CD4-positive, alpha-beta T cell treated with Interleukin-17A for 4 hours (primary cell): ENCODE measurements around the gene CYP2W1.
A peak's percentile ranks its signal among the peaks of the same experiment; 100 is the strongest.

Experiments used
- DNase-seq: peaks from one replicate; pipeline ENCODE4 v3.0.0-alpha.2; 2020; ENCODE audit warnings: mixed read lengths

Gene CYP2W1

DNA sequence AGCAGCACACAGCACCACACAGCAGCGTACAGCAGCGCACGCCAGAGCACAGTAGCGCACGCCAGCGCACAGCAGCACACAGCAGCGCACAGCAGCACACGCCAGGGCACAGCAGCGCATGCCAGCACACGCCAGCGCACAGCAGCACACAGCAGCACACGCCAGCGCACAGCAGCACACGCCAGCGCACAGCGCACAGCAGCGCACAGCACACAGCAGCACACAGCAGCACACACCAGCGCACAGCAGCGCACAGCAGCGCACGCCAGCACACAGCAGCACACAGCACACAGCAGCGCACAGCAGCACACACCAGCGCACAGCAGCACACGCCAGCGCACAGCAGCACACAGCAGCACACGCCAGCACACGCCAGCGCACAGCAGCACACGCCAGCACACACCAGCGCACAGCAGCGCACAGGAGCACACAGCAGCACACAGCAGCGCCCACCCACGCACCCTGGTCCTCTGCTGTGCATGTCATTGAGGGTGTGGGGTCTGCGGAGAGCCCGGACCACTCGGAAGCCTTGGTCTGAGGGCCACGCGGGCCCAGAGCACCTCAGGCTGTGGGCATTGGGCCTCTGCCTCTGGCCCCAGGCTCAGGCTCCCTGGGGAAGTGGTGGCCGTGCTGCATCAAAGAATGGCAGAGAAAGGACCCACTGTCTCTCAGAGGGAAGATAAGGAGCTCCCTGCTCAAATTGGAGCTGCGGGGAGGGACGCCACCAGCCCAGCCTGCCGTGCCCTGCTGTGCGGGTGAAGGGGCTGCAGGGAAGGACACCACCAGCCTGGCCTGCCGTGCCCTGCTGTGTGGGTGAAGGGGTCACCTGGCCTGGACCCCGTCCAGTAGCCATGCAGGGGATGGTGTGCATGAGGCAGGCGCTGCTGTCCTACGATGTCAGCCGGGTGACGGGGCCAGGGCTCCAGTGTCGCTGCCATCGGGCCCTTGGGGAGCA lies 33.9 kb downstream of the CYP2W1 start:
- DNase-seq, result no peak

DNA sequence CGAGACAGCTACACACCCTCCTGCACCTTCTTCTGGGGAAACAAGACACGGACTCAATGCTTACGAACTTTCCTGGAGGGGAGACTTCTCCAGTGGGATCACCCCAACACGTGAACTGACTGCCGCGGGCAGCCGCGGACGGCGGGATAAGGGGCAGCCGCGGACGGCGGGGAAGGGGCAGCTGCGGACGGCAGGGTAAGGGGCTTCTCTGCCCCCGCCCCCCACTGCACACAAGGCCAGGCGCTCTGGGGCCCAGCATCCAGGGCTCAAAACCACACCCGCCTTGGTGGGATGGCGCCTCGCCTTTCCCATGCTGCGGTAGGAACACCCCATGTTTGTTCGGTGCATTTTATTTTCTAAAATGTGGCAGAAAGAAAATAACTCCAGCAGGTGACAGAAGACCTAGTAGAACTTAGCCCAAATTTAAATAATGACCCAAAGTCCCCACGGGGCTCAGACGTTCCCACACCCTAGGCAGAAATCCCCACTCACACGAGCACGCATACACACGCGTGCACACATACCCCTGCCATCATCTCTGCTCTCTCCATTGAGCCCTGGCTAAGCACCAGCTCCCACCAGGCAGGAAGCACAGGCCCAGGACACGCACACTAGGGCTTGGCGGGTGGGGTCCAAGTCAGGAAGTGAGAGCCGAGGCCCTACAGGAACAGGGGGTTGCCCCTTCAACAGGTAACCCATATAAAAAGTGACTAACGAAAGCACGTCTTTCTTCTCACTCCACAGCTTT lies 34.8 kb downstream of the CYP2W1 start:
- DNase-seq, result no peak

DNA sequence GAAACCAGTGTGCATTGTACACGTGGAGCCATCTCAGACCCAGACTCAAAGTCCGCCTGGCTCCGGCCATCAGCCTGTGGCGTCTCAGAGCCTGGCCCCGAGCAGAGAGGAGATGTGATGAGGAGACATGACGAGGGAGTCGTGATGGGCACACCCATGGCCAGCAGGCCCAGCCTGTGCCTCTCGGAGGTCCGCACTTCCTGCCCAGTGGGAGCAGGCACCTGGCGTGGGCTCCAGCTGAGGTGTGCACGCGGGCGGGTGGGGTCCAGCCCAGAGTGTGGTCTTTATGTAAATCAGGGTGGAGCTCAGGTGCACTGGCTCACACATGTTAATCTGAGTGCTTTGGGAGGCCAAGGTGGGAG lies 35.3 kb downstream of the CYP2W1 start:
- no peak for DNase-seq

DNA sequence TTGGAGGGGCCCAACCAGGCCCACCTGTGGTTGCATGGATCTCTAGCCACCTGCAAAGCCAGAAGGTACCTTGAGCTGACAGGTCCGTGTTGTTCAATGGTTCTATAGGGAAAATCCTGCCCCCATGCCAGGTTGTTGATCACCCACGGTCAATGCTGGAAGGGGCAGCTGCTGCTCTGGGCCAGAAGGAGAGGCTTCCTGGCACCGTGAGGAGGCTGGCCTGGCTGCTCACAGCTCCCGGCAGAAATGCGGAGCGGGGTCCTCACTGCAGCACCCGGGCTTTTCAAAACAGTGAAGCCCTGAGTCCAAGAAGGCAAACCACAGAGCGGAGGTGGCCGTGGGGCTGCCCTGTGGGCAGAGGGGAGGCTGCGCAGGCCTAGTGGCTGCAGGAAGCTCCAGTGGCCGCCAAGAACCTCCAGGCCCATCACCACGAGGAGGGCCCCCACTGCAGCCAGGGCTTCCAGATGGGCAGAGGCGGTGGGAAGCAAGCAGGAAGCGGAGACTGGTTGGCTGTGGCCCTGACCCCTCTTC lies 36.3 kb downstream of the CYP2W1 start:
- no peak for DNase-seq

DNA sequence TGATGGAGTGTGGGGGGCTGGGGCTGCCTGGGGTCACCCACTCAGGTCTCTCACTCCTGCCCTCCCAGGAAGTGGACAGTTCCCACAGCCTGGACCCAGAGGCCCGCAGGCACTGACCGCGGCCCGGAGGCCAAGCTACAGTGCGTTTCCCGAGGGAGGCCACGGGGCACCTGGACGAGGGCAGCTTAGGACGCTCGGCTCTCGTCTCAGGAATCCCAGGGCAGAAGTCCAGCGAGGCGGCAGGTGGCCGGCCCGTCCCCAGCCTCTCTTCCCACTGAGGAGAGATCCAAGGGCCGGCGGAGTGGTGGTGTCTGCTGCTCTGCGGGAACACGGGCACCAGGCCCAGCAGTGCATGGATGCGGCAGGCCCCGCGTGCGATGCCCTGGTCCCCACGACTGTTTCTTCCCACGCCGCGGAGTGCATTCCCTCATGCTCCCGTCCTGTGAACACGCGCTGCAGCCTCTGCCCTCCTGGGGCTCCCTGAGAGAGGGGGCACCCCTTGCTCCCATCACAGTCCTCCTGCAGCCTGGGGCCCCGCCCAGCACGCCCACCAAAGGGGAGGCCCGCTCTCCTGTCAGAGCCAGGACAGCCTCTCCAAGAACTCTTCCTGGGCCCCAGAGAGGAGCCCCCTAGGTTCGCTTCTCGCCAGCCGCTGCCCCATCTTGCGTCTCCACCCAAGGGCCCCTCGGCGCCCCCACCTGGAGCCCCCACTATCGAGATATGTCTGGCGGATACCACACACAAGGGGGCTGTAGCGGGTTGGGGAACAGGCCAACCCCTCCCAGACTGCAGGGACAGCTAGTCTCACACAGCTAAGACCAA lies 37.0 kb downstream of the CYP2W1 start:
- DNase-seq, result no peak

DNA sequence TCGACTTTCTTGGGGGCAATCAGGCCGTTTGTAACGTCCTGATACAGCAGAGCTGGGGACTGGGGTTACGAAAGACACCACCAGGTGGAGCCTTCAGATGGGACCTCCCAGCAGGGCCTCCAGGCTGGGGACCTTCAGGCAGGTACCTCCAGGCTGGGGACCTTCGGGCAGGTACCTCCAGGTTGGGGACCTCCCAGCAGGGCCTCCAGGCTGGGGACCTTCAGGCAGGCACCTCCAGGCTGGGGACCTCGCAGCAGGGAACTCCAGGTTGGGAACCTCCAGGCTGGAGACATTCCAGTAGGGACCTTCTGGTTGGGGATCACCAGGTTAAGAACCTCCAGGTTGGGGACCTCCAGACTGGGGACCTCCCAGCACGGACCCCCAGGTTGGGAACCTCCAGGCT lies 37.9 kb downstream of the CYP2W1 start:
- DNase-seq, result peak; percentile 28

DNA sequence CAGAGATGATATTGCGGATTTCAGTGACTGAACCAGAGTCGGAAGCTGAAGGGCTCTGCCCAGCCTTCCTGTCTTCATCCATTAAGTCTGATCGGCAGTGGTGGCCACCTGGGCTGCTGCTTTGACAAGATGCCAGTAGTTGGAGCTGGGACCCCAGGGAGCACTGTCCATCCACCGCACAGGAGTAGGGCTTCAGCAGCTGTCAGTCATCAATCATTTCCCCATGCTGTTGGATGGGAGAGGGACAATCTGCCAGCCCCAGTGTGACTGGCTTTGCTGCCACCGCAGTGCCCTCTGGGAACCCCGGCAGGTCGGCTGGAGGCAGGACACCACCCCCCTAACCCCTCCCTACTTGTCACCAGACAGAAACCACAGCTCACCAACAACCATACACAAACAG lies 38.4 kb downstream of the CYP2W1 start:
- no peak for DNase-seq

DNA sequence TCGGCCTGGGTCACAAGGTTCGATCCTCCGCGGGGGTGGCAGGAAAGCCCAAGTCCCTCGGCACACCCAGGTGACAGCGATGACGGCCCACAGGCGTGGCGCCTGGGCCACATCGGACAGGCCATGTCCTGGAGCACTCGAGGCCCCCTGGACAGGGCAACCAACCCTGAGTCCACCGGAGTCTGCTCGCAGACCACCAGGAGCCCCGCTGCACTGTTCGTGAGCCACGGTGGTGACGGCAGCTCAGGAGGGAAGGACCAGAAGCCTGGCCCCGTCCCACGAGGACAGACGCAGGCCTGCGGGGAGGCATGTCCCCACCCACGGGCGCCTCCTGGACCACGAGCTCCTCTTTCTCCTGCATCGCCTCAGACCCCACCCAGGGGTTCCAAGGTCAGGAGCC lies 39.0 kb downstream of the CYP2W1 start:
- DNase-seq, result no peak

DNA sequence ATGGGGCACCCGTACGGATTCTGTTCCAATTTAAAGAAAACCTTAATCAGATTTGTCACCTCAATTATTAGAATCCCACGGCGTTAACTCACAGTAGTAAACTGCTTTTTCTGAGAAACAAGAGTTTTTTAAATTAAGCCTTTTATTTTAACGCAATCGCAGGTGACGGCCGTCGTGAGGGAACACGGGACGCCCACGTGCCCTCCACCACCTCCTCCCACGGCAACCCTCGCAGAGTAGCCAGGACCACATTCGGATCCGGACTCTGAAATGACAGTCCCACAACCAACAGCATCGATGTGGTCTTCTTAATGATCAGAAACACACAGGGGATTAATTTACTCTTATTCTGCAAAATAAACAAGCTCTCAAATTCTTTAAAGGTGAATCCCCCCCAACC lies 39.4 kb downstream of the CYP2W1 start:
- no peak for DNase-seq

DNA sequence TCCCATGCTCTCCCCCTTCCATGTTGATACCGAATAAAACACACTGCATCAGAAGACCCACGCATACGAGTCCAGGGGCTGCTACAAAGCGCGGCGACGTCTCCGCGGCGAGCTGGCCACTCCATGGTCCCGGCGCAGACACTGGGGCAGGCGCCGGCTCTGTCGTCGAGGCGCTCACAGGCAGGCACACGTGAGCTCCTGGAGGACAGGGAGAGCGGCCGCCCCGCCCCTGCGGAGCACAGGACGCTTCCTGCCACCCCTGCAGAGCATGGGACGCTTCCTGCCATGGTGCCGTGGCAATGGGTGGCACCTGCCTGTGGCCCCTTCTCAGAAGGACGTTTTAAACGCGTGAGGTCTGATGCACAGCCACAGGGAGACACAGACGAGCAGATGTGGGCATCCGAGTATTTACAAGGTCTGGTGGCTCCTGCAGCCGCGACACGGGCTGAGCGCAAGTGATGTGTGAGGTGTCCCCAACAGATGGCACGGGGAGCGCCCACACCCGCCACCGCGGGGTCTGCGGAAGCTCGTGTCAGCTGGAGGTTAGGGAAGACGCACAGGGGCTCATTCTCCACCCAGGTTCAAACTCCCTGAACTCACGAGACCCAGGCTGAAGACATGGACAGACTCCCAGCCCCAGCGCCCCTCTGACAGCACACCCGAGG lies 40.0 kb downstream of the CYP2W1 start:
- DNase-seq, result no peak

DNA sequence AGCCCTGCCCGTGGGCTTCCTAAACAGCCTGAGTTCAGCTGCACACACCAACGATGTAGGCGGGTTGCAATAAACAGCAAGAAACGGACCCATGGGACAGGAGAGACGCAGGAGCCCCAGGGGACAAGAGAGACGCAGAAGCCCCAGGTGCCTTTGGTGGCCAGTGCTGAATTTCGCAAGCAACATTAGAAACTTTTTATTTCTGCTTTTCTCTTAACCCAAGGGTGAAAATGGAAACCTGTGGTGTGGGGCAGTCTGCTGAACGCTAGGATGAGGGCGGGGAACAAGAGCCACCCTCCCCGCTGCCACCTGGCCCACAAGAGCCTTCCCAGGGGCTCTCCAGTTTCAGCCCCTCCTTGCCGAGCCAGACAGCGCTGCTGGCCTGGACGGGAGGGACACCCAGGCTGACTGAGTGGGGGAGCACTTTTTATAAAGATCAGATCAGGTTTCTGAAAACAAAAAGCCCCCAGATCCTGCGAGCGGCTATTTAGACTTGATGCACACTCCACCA lies 41.4 kb downstream of the CYP2W1 start:
- no peak for DNase-seq

DNA sequence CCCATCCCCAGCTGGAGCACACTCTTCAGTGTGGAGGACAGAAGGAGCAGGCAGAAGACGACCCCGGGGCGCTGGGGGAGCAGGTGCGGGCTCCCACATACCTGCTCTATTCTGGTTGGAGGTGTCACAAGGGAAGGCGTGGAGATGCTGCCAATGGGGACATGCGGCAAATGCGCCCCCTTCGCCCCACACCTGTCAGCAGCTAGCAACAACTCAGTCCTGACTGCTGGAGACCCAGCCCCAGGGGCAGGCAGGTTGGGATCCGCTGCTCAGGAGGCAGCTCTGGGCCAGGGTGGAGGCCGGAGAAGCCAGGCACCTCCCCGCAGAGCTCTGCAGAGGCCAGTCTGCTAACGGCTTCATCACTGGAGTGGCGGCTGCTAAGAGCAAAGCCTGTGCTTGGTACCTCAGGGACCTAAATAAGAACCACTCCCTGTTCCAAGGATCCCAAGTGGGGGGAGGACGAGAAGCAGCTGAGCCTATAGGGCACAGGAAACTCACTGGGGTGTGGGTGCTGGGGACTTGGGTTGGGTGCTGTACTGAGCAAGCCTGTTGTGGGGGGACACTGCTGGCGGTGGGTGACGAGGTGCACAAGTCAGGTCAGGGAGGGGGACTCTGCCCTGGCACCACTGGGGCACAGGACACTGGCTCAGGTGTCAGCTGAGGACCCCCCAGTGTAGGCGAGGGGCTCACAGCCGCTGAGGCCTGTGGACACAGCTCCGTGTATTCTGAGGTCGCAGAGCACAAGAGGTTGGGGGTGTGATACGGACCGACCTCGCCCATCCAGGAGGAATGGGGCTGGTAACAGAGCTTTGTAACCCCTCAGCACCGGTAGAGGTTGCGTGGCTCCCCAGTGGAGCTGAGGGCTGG lies 42.1 kb downstream of the CYP2W1 start:
- DNase-seq, result no peak

DNA sequence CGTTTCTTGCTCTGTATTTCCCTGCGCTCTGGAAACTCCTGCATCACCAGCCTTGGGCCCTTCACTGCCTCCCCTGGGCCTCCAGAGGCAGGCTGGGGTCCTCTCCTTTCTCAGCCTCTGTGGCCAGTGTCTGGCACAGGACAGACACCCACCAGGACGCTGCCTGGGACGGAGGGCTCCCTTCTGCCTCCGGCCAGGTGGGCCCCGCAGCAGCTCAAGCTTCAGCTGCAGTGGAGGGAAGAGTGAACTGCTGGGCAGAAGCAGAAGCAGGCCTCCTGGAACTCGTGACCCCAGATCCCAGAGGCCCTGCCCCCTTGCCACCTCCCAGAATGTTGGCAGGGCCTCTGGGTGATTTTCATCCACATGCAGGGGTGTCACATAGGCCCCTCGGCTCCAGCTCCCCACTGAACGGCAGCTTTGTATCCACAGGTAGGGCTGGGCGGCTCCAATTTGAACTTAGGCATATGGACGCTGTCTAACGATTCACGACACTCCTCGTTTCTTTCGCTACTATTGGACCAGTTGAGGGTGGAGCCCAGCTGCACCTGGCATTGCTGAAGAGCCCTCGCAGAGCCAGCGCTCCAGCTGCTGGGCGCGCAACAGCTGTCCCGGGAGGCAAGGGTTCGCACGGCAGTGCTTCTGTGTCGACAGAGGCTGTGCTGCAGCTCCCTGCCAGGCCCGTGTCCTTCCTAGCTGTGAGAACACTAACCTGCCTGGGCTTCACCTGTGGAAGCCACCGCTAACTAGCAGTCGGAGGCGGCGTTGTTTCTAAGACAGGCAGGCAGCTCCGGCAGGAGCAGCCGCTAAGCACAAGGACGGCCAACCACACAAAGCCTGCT lies 43.0 kb downstream of the CYP2W1 start:
- DNase-seq, result no peak

DNA sequence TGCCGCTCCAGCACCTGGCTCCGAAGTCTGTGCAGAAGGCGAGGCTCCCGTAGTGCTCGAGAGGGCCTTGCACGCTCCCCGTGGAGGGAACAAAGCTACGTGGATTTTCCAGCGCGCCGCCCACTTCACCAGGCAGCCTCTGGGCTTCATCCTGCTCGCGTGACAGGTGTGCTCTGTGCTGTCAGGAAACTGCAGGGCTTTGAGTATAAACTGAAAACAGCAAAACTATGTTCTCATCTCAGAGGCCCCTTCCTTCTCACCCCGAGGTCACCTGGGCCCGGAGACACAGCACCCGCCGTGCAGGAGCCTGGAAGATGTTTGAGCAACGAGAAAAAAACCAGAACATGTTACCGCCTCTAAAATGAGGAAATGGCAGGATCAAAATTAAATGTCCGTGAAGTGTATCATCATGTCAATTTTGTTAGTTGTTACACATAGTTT lies 43.8 kb downstream of the CYP2W1 start:
- no peak for DNase-seq

DNA sequence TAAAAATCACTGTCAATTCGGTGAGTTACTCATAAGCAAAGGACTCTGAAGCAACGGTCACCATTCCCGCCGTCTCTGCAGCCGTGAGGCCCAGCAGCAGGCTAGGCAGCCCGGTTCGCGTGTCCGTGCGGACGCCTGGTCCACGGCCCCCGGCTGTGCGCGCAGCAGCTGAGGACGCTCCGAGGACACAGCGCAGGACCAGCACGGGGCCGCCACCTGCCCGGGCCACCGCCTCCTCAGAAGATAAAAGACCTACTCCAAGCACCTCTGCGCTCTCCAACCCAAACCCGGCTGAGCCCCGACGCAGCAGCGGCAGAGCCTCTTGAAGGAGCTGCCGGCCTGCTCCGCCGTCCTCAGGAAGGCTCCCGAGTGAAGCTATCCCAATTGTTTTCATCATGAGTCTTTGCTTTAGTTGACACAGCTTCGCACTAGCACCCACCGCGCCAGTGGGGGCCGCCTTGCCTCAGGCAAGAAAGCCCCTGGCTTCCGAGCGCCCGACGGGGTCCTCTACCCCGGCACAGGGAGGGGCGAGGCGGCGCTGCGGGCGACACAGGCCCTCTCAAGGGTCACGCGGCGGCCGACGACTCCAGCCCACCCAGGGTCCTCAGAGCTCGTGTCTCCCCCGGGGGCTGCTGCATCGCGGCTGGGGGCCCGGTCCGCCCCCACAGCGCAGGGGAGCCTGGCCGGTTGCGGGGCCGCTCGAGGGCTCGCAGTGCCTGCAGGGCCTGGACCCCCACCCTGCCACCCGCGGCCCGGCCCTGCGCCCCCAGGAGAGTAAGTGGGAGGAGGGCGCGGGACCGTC lies 44.5 kb downstream of the CYP2W1 start:
- no peak for DNase-seq

DNA sequence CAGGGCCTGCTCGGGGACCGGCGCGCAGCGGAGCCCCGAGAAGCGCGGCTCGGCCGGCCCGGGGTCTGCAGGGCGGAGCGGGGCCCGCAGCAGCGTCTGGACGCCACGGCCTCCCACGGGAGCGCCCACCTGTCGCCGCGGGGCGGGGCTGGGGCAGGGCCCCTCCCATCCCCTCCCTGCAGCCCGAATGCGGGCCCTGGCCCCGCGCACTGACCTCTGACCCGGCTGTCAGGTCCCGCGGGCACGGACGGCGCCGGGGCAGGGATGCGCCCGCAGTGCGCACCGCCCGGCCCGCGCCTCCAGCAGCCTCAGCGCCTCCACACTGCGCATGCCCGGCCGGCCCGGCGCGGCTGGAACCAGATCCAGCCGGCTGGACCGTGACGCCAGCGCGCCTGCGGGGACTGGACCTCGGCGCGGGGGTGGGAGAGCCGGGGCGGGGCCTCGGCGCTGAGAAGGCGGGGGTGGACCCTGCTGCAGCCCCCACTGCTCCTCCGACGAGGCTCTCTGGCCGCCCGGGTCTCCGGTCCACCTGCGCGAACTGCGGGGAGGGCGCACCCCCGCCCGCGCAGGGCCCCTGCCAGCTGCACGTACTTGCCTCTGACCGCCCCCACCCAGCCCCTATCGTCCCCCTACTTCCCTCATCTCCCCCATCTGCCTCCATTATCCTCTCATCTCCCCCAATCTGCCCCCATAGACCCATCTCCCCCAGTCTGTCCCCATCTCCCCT lies 45.2 kb downstream of the CYP2W1 start:
- DNase-seq, result peak; percentile 82

DNA sequence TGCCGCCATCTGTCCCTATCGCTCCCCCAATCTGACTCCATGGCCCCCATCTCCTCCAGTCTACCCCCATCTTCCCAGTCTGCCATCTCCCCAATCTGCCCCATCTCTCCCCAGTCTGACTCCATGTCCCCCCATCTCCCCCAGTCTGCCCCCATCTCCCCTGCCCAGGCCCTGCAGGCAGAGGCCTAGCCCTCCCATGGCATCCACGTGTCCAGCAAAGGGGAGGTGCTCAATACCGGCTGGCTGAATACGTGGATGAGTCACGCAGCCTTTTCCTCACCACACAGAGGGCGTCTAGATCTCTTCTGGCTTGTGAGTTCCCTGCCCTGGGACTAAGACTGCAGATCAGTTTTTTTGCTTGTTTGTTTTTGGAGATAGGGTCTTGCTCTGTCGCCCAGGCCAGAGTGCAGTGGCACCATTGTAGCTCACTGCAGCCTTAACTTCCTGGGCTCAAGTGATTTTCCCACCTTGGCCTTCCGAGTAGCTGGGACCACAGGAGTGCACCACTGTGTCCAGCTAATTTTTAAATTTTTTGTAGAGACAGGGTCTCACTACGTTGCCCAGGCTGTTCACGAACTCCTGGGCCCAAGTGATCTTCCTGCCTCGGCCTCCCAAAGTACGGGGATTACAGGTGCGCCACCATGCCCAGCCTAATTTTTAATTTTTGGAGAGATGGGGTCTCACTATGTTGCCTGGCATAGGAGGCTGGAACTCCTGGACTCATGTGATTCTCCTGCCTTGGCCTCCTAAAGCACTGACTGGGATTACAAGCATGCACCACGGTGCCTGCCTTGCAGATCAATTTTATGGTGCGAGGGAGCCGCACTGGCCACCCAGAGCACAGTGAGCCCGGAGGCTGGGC lies 46.0 kb downstream of the CYP2W1 start:
- peak; percentile 77 for DNase-seq
